Measurements from ENCODE around the gene SPG11.

Gene SPG11

DNA sequence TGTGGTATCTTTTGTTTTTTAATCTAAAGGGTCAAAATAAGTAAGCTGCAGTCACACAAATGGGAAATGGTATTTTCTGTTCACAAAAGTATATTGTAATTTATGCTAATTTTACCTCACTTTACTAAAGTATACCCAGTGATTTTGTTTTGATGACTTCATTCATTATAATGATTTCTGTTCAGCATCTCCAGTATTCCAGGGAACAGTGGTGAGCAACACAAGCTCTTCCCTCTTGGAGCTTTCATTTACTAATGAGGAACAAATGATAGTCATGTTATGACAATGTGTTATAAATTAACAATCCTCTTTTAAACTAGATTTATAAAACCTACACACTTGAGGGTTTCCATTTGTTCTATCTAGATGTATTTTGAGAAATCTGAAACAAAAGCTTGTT lies 147.0 kb downstream of the SPG11 start:
- no peak for DNase-seq
